H9 (cell line): Measurements from ENCODE around the gene LPO. TPM values are rescaled to one million over a fixed set of nuclear protein-coding genes. Genes with fewer than 3 reads are reported as not detected.

Source experiments
- DNase-seq: peaks from one replicate; pipeline ENCODE4 v3.0.0-alpha.2; 2017
- H2AFZ ChIP-seq: one replicate; pipeline ENCODE4 v1.6.1; 2013; ENCODE audit warnings: mild to moderate bottlenecking, low read length, control low read depth, moderate library complexity
- H2AK5ac ChIP-seq: 2 replicates; pipeline ENCODE4 v1.6.1; 2013; ENCODE audit warnings: low read length, control low read depth, mixed read lengths; ENCODE audit not compliant: insufficient read length
- H2BK120ac ChIP-seq: one replicate; pipeline ENCODE4 v1.6.1; 2013; ENCODE audit warnings: low read depth, mild to moderate bottlenecking, low read length, control low read depth, inconsistent platforms; ENCODE audit not compliant: poor library complexity, severe bottlenecking
- H2BK12ac ChIP-seq: 2 replicates; pipeline ENCODE4 v1.6.1; 2013; ENCODE audit warnings: low read length, control low read depth, mixed read lengths, low read depth; ENCODE audit not compliant: insufficient read length
- H2BK15ac ChIP-seq: 2 replicates; pipeline ENCODE4 v1.6.1; 2013; ENCODE audit warnings: low read depth, low read length, control low read depth
- H2BK20ac ChIP-seq: one replicate; pipeline ENCODE4 v1.6.1; 2013; ENCODE audit warnings: low read depth, mild to moderate bottlenecking, low read length, control low read depth, inconsistent platforms; ENCODE audit not compliant: poor library complexity, severe bottlenecking
- H2BK5ac ChIP-seq: 2 replicates; pipeline ENCODE4 v1.6.1; 2013; ENCODE audit warnings: low read length, control low read depth, mixed read lengths; ENCODE audit not compliant: insufficient read length
- H3K14ac ChIP-seq: 2 replicates; pipeline ENCODE4 v1.6.1; 2013; ENCODE audit warnings: low read length, control low read depth; ENCODE audit not compliant: insufficient read depth
- H3K18ac ChIP-seq: 2 replicates; pipeline ENCODE4 v1.6.1; 2013; ENCODE audit warnings: low read depth, mild to moderate bottlenecking, mixed read lengths, low read length, control low read depth; ENCODE audit not compliant: insufficient read length
- H3K23ac ChIP-seq: 2 replicates; pipeline ENCODE4 v1.6.1; 2013; ENCODE audit warnings: low read length, control low read depth, mixed read lengths, low read depth; ENCODE audit not compliant: insufficient read length
- H3K23me2 ChIP-seq: 2 replicates; pipeline ENCODE4 v1.6.1; 2013; ENCODE audit warnings: low read depth, mild to moderate bottlenecking, mixed read lengths, low read length, control low read depth; ENCODE audit not compliant: insufficient read length, poor library complexity, severe bottlenecking
- H3K27ac ChIP-seq: 2 replicates; pipeline ENCODE4 v1.5.1; 2013; ENCODE audit warnings: low read length, control low read depth, mixed read lengths, low read depth; ENCODE audit not compliant: insufficient read length
- H3K27me3 ChIP-seq: 2 replicates; pipeline ENCODE4 v1.6.1; 2013; ENCODE audit warnings: low read length, control low read depth, inconsistent platforms; ENCODE audit not compliant: insufficient read depth
- H3K4ac ChIP-seq: 2 replicates; pipeline ENCODE4 v1.6.1; 2013; ENCODE audit warnings: low read depth, mild to moderate bottlenecking, control low read depth, inconsistent platforms, low read length, moderate library complexity
- H3K4me1 ChIP-seq: 2 replicates; pipeline ENCODE4 v1.6.1; 2013; ENCODE audit warnings: low read length, control low read depth, inconsistent platforms; ENCODE audit not compliant: insufficient read depth
- H3K4me2 ChIP-seq: 2 replicates; pipeline ENCODE4 v1.6.1; 2013; ENCODE audit warnings: low read length, control low read depth, mixed read lengths; ENCODE audit not compliant: insufficient read length, insufficient read depth
- H3K56ac ChIP-seq: 2 replicates; pipeline ENCODE4 v1.6.1; 2013; ENCODE audit warnings: low read depth, mild to moderate bottlenecking, mixed read lengths, low read length, control low read depth; ENCODE audit not compliant: insufficient read length
- H3K79me1 ChIP-seq: 2 replicates; pipeline ENCODE4 v1.6.1; 2013; ENCODE audit warnings: low read depth, mild to moderate bottlenecking, moderate library complexity, low read length, control low read depth, inconsistent platforms; ENCODE audit not compliant: insufficient read depth, poor library complexity, severe bottlenecking
- H3K79me2 ChIP-seq: 2 replicates; pipeline ENCODE4 v1.6.1; 2013; ENCODE audit warnings: low read length, control low read depth, inconsistent platforms; ENCODE audit not compliant: insufficient read depth
- H3K9ac ChIP-seq: 2 replicates; pipeline ENCODE4 v1.6.1; 2013; ENCODE audit warnings: low read length, control low read depth, mixed read lengths; ENCODE audit not compliant: insufficient read length; ENCODE audit errors: extremely low read depth
- H3K9me3 ChIP-seq: one replicate; pipeline ENCODE4 v1.6.1; 2013; ENCODE audit warnings: low read depth, low read length, inconsistent platforms; ENCODE audit not compliant: control insufficient read depth
- H3T11ph ChIP-seq: one replicate; pipeline ENCODE4 v1.6.1; 2013; ENCODE audit warnings: mild to moderate bottlenecking, low read length, control low read depth, inconsistent platforms
- H4K20me1 ChIP-seq: one replicate; pipeline ENCODE4 v1.6.1; 2013; ENCODE audit not compliant: control insufficient read depth, insufficient read length, insufficient read depth
- H4K5ac ChIP-seq: 2 replicates; pipeline ENCODE4 v1.6.1; 2013; ENCODE audit warnings: low read depth, mild to moderate bottlenecking, mixed read lengths, low read length, control low read depth; ENCODE audit not compliant: insufficient read length
- H4K8ac ChIP-seq: replicated peaks from 2 replicates; pipeline ENCODE4 v1.6.1; 2013; ENCODE audit warnings: low read length, control low read depth, mixed read lengths, low read depth; ENCODE audit not compliant: insufficient read length
- H4K91ac ChIP-seq: 2 replicates; pipeline ENCODE4 v1.6.1; 2013; ENCODE audit warnings: low read depth, mild to moderate bottlenecking, moderate library complexity, mixed read lengths, low read length, control low read depth; ENCODE audit not compliant: insufficient read length
- H3K27ac Mint-ChIP-seq, 3 experiments: 2 replicates in 2 of 3; 3 replicates in 1 of 3; pipeline ENCODE4 v1.8.0; 2020 to 2021; ENCODE audit warnings: mixed read lengths in 3 of 3, mild to moderate bottlenecking in 1 of 3, moderate library complexity in 1 of 3
- H3K27me3 Mint-ChIP-seq: 2 replicates; pipeline ENCODE4 v1.8.0; 2021; ENCODE audit warnings: low read depth, mild to moderate bottlenecking, moderate library complexity, mixed read lengths
- H3K36me3 Mint-ChIP-seq, 3 experiments: 2 replicates in 2 of 3; 3 replicates in 1 of 3; pipeline ENCODE4 v1.8.0; 2020 to 2021; ENCODE audit warnings: low read depth in 3 of 3, mixed read lengths in 3 of 3; ENCODE audit not compliant: insufficient read depth in 1 of 3
- H3K4me1 Mint-ChIP-seq, 2 experiments: 2 replicates each; pipeline ENCODE4 v1.8.0; 2020; ENCODE audit warnings: mixed read lengths in 2 of 2
- H3K4me3 Mint-ChIP-seq, 2 experiments: 2 replicates in 1 of 2; 3 replicates in 1 of 2; pipeline ENCODE4 v1.8.0; 2020 to 2021; ENCODE audit warnings: mild to moderate bottlenecking in 2 of 2, mixed read lengths in 2 of 2, moderate library complexity in 1 of 2
- H3K9me3 Mint-ChIP-seq, 2 experiments: 2 replicates in 1 of 2; 3 replicates in 1 of 2; pipeline ENCODE4 v1.8.0; 2020; ENCODE audit warnings: mild to moderate bottlenecking in 2 of 2, mixed read lengths in 2 of 2, moderate library complexity in 1 of 2
- WGBS: extraction: QIAGEN DNeasy Blood & Tissue Kit; methylation state at CpG from one replicate; pipeline ENCODE4 v1.1.7; 2013; ENCODE audit warnings: missing lambda C conversion rate, low lambda C conversion rate, mixed read lengths; ENCODE audit not compliant: insufficient read length; ENCODE audit errors: extremely low coverage; 5-methylcytosine and 5-hydroxymethylcytosine counted together
- total RNA-seq: library from RNA; stranded (reverse); gene quantifications from 2 replicates; pipeline ENCODE4 v1.2.1, GENCODE V29; 2021
- TF ChIP-seq, protein P1 (sequence below): fragments of 200-600 bp; sonication (generic); conservative IDR thresholded peaks from 3 replicates; pipeline ENCODE4 v1.8.0; 2021; ENCODE audit warnings: antibody characterized with exemption, mild to moderate bottlenecking

Gene LPO
- total RNA-seq, 1 experiment from 2014 or later, result 0.17 TPM

DNA sequence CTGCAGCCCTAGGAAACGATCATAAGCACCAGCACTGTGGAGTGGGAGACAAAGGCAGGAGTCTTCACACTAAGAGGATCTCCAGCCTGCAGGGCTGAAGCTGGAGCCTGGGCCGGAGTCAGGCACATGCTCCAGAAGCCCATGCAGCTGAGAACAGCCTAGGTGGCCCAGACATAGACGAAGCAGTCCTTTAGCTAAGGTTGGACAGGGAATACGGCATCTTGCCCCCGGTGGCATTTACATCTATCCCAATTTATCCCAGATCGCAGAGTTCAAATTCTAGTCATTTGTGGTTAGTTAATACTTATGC is 76.3 kb downstream of the LPO start:
- Histone ChIP-seq H3K18ac (no peak overlapping the region), H4K20me1 (no peaks in the 10 kb centered on the region), H3K23ac (no peak overlapping the region), H3K79me1 (no peaks in the 10 kb centered on the region), H3K4me1 (no peaks in the 10 kb centered on the region), H2BK20ac (no peak overlapping the region), H3K27me3 (no peaks in the 10 kb centered on the region), H3K9me3 (no peaks in the 10 kb centered on the region), H4K91ac (no peak overlapping the region), H2BK12ac (no peak overlapping the region), H4K5ac (no peak overlapping the region), H3K56ac (no peak overlapping the region), H2BK120ac (no peak overlapping the region), H4K8ac (no peak overlapping the region), H3K79me2 (no peaks in the 10 kb centered on the region), H3K4ac (no peak overlapping the region), H3K9ac (no peak overlapping the region), H3K4me2 (no peak overlapping the region), H3K23me2 (no peaks in the 10 kb centered on the region), H2BK5ac (no peak overlapping the region), H2AFZ (no peak overlapping the region), H2BK15ac (no peak overlapping the region), H3K14ac (no peak overlapping the region), H2AK5ac (no peak overlapping the region), H3T11ph (no peak overlapping the region), H3K27ac (no peak overlapping the region)
- TF ChIP-seq, protein P1, sequence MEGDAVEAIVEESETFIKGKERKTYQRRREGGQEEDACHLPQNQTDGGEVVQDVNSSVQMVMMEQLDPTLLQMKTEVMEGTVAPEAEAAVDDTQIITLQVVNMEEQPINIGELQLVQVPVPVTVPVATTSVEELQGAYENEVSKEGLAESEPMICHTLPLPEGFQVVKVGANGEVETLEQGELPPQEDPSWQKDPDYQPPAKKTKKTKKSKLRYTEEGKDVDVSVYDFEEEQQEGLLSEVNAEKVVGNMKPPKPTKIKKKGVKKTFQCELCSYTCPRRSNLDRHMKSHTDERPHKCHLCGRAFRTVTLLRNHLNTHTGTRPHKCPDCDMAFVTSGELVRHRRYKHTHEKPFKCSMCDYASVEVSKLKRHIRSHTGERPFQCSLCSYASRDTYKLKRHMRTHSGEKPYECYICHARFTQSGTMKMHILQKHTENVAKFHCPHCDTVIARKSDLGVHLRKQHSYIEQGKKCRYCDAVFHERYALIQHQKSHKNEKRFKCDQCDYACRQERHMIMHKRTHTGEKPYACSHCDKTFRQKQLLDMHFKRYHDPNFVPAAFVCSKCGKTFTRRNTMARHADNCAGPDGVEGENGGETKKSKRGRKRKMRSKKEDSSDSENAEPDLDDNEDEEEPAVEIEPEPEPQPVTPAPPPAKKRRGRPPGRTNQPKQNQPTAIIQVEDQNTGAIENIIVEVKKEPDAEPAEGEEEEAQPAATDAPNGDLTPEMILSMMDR, result no peak
- Mint-ChIP-seq H3K4me3 (no peak overlapping the region), H3K36me3 (no peaks in the 10 kb centered on the region), H3K27ac (no peak overlapping the region; a peak in 2 of 7 replicates), H3K9me3 (no peaks in the 10 kb centered on the region), H3K4me1 (peaks cover 3 to 12% of the 10 kb centered on the region in 2 experiments; a peak in 3 of 4 replicates), H3K27me3 (peaks cover 3% of the 10 kb centered on the region)
- no CpG with 5 or more reads among the region's 6 CpGs for WGBS
- no peak for DNase-seq
